GM23248 (cell line): Measurements from ENCODE around the gene LDLRAD3. TPM values are rescaled to one million over a fixed set of nuclear protein-coding genes. Genes with fewer than 3 reads are reported as not detected.

ENCODE experiments used
- DNase-seq: peaks from one replicate; pipeline ENCODE4 v3.0.0-alpha.2; 2015
- H2AFZ ChIP-seq: fragments of 200-600 bp; sonication (generic); 2 replicates; pipeline ENCODE4 v1.6.1; 2016; ENCODE audit warnings: antibody characterized with exemption
- H3F3A ChIP-seq: fragments of 200-600 bp; sonication (generic); 2 replicates; pipeline ENCODE4 v1.6.1; 2016; ENCODE audit warnings: mild to moderate bottlenecking, antibody characterized with exemption, mixed run types; ENCODE audit not compliant: insufficient read depth
- H3K27ac ChIP-seq: fragments of 200-600 bp; sonication (generic); 2 replicates; pipeline ENCODE4 v1.5.1; 2016; ENCODE audit warnings: mild to moderate bottlenecking
- H3K27me3 ChIP-seq: fragments of 200-600 bp; sonication (generic); replicated peaks from 2 replicates; pipeline ENCODE4 v1.6.1; 2016; ENCODE audit warnings: mild to moderate bottlenecking; ENCODE audit not compliant: insufficient read depth
- H3K36me3 ChIP-seq: fragments of 200-600 bp; sonication (generic); 2 replicates; pipeline ENCODE4 v1.6.1; 2016; ENCODE audit warnings: low read depth, mild to moderate bottlenecking
- H3K4me1 ChIP-seq: fragments of 200-600 bp; sonication (generic); 2 replicates; pipeline ENCODE4 v1.6.1; 2016; ENCODE audit warnings: mild to moderate bottlenecking; ENCODE audit not compliant: insufficient read depth
- H3K4me2 ChIP-seq: fragments of 200-600 bp; sonication (generic); one replicate; pipeline ENCODE4 v1.6.1; 2016; ENCODE audit warnings: mild to moderate bottlenecking; ENCODE audit not compliant: unreplicated experiment
- H3K4me3 ChIP-seq: fragments of 200-600 bp; sonication (generic); 2 replicates; pipeline ENCODE4 v1.5.1; 2016; ENCODE audit warnings: mild to moderate bottlenecking
- H3K79me2 ChIP-seq: fragments of 200-600 bp; sonication (generic); 2 replicates; pipeline ENCODE4 v1.6.1; 2016; ENCODE audit warnings: mild to moderate bottlenecking; ENCODE audit not compliant: insufficient read depth
- H3K9ac ChIP-seq: fragments of 200-600 bp; sonication (generic); 2 replicates; pipeline ENCODE4 v1.6.1; 2016; ENCODE audit warnings: mild to moderate bottlenecking
- H3K9me2 ChIP-seq: fragments of 200-600 bp; sonication (generic); 2 replicates; pipeline ENCODE4 v1.6.1; 2016; ENCODE audit warnings: mixed run types, mild to moderate bottlenecking, moderate library complexity; ENCODE audit not compliant: insufficient read depth
- H3K9me3 ChIP-seq: fragments of 200-600 bp; sonication (generic); one replicate; pipeline ENCODE4 v1.6.1; 2017; ENCODE audit warnings: low read depth
- H4K20me1 ChIP-seq: fragments of 200-600 bp; sonication (generic); 2 replicates; pipeline ENCODE4 v1.6.0; 2016; ENCODE audit not compliant: insufficient read depth
- EZH2 ChIP-seq: fragments of 200-600 bp; sonication (generic); IDR thresholded peaks from 2 replicates; pipeline ENCODE4 v1.6.1; 2018; ENCODE audit warnings: antibody characterized with exemption, mild to moderate bottlenecking; ENCODE audit not compliant: insufficient read depth, poor library complexity, severe bottlenecking
- EZH2phosphoT487 ChIP-seq: fragments of 200-600 bp; sonication (generic); IDR thresholded peaks from 2 replicates; pipeline ENCODE4 v1.6.1; 2018; ENCODE audit warnings: antibody characterized with exemption, moderate library complexity, mild to moderate bottlenecking, low read depth; ENCODE audit not compliant: insufficient read depth
- WGBS, 2 experiments: methylation state at CpG; one replicate each; pipeline ENCODE4 v1.1.6; 2015 to 2017; ENCODE audit warnings: low lambda C conversion rate in 2 of 2, low coverage in 1 of 2; ENCODE audit errors: missing lambda C conversion rate in 2 of 2; 5-methylcytosine and 5-hydroxymethylcytosine counted together
- in situ Hi-C: fragments of 300-500 bp; cut with MboI; formaldehyde crosslinking; loops from 2 replicates; pipeline ENCODE4 v1.15.0; 2020
- polyA plus RNA-seq: library from polyadenylated mRNA; unstranded; fragments of >200 nt; fragmentation: Nextera tagmentation; extraction: Ambion mirVana; gene quantifications from 2 replicates; pipeline ENCODE4 v1.2.1, GENCODE V29; 2016
- total RNA-seq: library from RNA; depleted of rRNA; stranded (reverse); fragments of >200 nt; shearing (Covaris generic); gene quantifications from 2 replicates; pipeline ENCODE4 v1.2.3, GENCODE V29; 2014

The LDLRAD3 gene
- total and polyA plus RNA-seq, 2 experiments from 2014 or later = 6.2 to 6.6 TPM

DNA sequence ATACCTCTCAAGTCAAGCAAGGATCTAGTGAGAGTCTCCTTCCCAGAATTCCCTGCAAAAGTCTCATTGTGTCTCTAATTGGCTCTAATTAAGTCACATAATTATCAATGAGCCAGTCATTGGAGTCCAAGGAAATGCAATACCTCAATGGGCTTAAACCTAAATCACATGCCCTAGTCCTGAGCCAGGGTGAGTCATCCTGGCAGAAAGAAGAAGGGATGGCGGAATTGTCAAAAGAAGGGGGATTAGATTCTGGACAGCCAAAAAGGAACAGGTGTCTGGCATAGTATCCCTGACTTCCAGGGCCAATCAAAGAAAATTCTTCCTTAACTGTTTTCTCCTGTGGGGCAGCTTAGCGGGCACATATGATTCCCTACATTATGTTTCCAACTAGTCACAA lies 25.1 kb upstream of the LDLRAD3 start:
- H3K27ac ChIP-seq = no peak overlapping the region
- H4K20me1 ChIP-seq = no peaks in the 10 kb centered on the region
- no peak overlapping the region for H3K4me3 ChIP-seq
- TF ChIP-seq EZH2 = no peak
- TF ChIP-seq EZH2phosphoT487 = no peak
- no peaks in the 10 kb centered on the region for H3K79me2 ChIP-seq
- H3K27me3 ChIP-seq = peaks cover 33% of the 10 kb centered on the region
- DNase-seq = no peak
- WGBS, 2 experiments = 67 to 71% methylated on average over 2 of the region's 2 CpGs
- in situ Hi-C loops = no loop called here
- no peaks in the 10 kb centered on the region for H3K9me2 ChIP-seq
- H3F3A ChIP-seq = no peaks in the 10 kb centered on the region
- no peaks in the 10 kb centered on the region for H3K4me1 ChIP-seq
- H3K36me3 ChIP-seq = no peaks in the 10 kb centered on the region
- no peak overlapping the region for H3K4me2 ChIP-seq
- H2AFZ ChIP-seq = no peak overlapping the region
- H3K9ac ChIP-seq = no peak overlapping the region
- no peaks in the 10 kb centered on the region for H3K9me3 ChIP-seq

DNA sequence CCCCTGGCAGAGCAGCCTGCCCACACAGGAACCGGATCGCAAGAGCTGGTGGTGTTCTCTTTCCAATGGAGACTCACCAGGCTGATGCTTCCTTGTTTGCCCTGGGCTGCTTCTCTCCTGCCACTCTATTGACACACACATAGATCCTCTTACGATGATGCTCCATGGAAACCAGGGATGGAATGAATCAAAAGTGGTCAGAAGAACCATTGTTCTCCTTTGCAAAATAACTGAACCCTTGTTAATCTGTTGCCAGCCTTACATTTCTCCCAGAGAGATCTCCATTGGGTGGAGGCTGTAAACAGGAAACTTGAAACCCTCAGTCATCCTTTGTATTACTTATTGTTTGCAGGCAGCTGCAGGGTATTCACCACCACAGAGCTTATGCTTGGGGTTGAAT lies 24.6 kb upstream of the LDLRAD3 start:
- Histone ChIP-seq H3K27ac (no peak overlapping the region), H4K20me1 (no peaks in the 10 kb centered on the region), H3K4me2 (no peak overlapping the region), H3K4me3 (no peak overlapping the region), H2AFZ (no peak overlapping the region), H3K79me2 (no peaks in the 10 kb centered on the region), H3K9me3 (no peaks in the 10 kb centered on the region), H3K4me1 (no peaks in the 10 kb centered on the region), H3K9ac (no peak overlapping the region), H3F3A (no peaks in the 10 kb centered on the region), H3K27me3 (peaks cover 35% of the 10 kb centered on the region), H3K9me2 (no peaks in the 10 kb centered on the region), H3K36me3 (no peaks in the 10 kb centered on the region)
- TF ChIP-seq EZH2phosphoT487 (no peak), EZH2 (no peak)
- 64% methylated on average over 3 of the region's 3 CpGs for WGBS, 2 experiments
- in situ Hi-C loops = no loop called here
- DNase-seq = no peak

- no peak for TF ChIP-seq EZH2
- TF ChIP-seq EZH2phosphoT487 = no peak
- Histone ChIP-seq H3F3A (no peaks in the 10 kb centered on the region), H3K36me3 (no peaks in the 10 kb centered on the region), H3K27ac (no peak overlapping the region), H4K20me1 (no peaks in the 10 kb centered on the region), H3K9me3 (no peaks in the 10 kb centered on the region), H3K79me2 (no peaks in the 10 kb centered on the region), H3K27me3 (peaks cover 20% of the 10 kb centered on the region; the same call in 1 of the 2 replicates), H2AFZ (no peak overlapping the region), H3K9me2 (no peaks in the 10 kb centered on the region), H3K4me2 (no peak overlapping the region), H3K4me3 (no peak overlapping the region), H3K9ac (no peak overlapping the region), H3K4me1 (no peaks in the 10 kb centered on the region)
- no peak for DNase-seq
- 47 to 51% methylated on average over 4 of the region's 4 CpGs for WGBS, 2 experiments
- in situ Hi-C loops = no loop called here
Measured at GRCh38 chr11:35923452-35923851, 20.4 kb upstream of the LDLRAD3 start.

GRCh38 chr11:35924811-35925210 lies 19.1 kb upstream of the LDLRAD3 start:
- DNase-seq = no peak
- Histone ChIP-seq H2AFZ (no peak overlapping the region), H3K9me3 (no peaks in the 10 kb centered on the region), H3F3A (no peaks in the 10 kb centered on the region), H3K4me2 (no peak overlapping the region), H3K4me1 (no peaks in the 10 kb centered on the region), H3K79me2 (no peaks in the 10 kb centered on the region), H3K27me3 (peaks cover 15% of the 10 kb centered on the region; the same call in 1 of the 2 replicates), H3K27ac (no peak overlapping the region), H4K20me1 (no peaks in the 10 kb centered on the region), H3K4me3 (no peak overlapping the region), H3K36me3 (no peaks in the 10 kb centered on the region), H3K9me2 (no peaks in the 10 kb centered on the region), H3K9ac (no peak overlapping the region)
- TF ChIP-seq EZH2 = no peak
- TF ChIP-seq EZH2phosphoT487 = no peak
- in situ Hi-C loops = no loop called here
- WGBS, 2 experiments = 94 to 100% methylated on average over 1 of the region's 1 CpG

GRCh38 chr11:35927104-35927503 lies 16.8 kb upstream of the LDLRAD3 start:
- H3K79me2 ChIP-seq = no peaks in the 10 kb centered on the region
- no peak overlapping the region for H3K27ac ChIP-seq
- H2AFZ ChIP-seq = no peak overlapping the region; the same call in 1 of the 2 replicates
- peak overlapping the region; percentile 26 for H3K4me2 ChIP-seq
- H4K20me1 ChIP-seq = no peaks in the 10 kb centered on the region
- H3K4me1 ChIP-seq = no peaks in the 10 kb centered on the region
- no peaks in the 10 kb centered on the region for H3F3A ChIP-seq
- H3K9me2 ChIP-seq = no peaks in the 10 kb centered on the region
- no peak for TF ChIP-seq EZH2phosphoT487
- no peak for TF ChIP-seq EZH2
- H3K9me3 ChIP-seq = no peaks in the 10 kb centered on the region
- in situ Hi-C loops = no loop called here
- peaks cover 16% of the 10 kb centered on the region; the same call in 1 of the 2 replicates for H3K27me3 ChIP-seq
- peak; percentile 8 for DNase-seq
- 21 to 26% methylated on average over 11 of the region's 11 CpGs for WGBS, 2 experiments
- no peaks in the 10 kb centered on the region for H3K36me3 ChIP-seq
- H3K4me3 ChIP-seq = peak overlapping the region; percentile 24; the same call in 1 of the 2 replicates
- no peak overlapping the region for H3K9ac ChIP-seq
